Measurements from ENCODE around the gene SOX6. TPM values are rescaled to one million over a fixed set of nuclear protein-coding genes. Genes with fewer than 3 reads are reported as not detected.
"Not testable (repeated sequence)": the region's sequence is repeated elsewhere in the genome, so short reads cannot be mapped to it uniquely, and the experiment has no call there.

Gene SOX6
- total RNA-seq, 2 experiments from 2014 or later, result 0.13 TPM; not detected in 1

- no peaks in the 10 kb centered on the region for H3K9me3 ChIP-seq (ENCODE audit: low read length)
- no peaks in the 10 kb centered on the region for H3K36me3 ChIP-seq (ENCODE audit: insufficient read depth, low read length)
- BruUV-seq (replicated peaks), result no TSS peak
- H3K27ac ChIP-seq (ENCODE audit: low read depth, low read length, poor library complexity, severe bottlenecking), result no peak overlapping the region
- H3K4me1 ChIP-seq (ENCODE audit: insufficient read depth, low read length, poor library complexity, severe bottlenecking), result no peaks in the 10 kb centered on the region
- POLR2A ChIA-PET, result interaction anchor here (0.7 kb wide), 1 partner anchor 36 kb away, joined by 3 read pairs; no protein-coding TSS in a partner anchor
- H4K20me1 ChIP-seq (ENCODE audit: insufficient read depth, low read length), result no peaks in the 10 kb centered on the region
- H2AFZ ChIP-seq (ENCODE audit: low read length), result no peak overlapping the region
- H3K9me2 ChIP-seq (ENCODE audit: insufficient read depth, low read length), result no peaks in the 10 kb centered on the region
- CTCF ChIA-PET (ENCODE audit: unreplicated experiment), result interaction anchor here (1.1 kb wide), 1 partner anchor 9 kb away, joined by 3 read pairs; no protein-coding TSS in a partner anchor
- TF ChIP-seq EZH2phosphoT487 (IDR thresholded peaks at IDR 0.05; ENCODE audit: borderline replicate concordance, low read depth, low read length) (no peak), CTCF (conservative IDR thresholded peaks at IDR 0.05; ENCODE audit: low read length) (no peak)
- no peak for DNase-seq (ENCODE audit: low spot score)
- H3K4me2 ChIP-seq (ENCODE audit: low read length), result no peak overlapping the region
- intact Hi-C loops (cut with micrococcal nuclease; ENCODE audit: unreplicated experiment), result no loop called here
- H3K79me2 ChIP-seq (ENCODE audit: insufficient read depth, low read depth, low read length), result no peaks in the 10 kb centered on the region
- H3K4me3 ChIP-seq (ENCODE audit: low read depth, low read length, poor library complexity, severe bottlenecking), result no peak overlapping the region
These were observed 433.2 kb downstream of the SOX6 start for GRCh38 chr11:15923183-15923582.

GRCh38 chr11:15922745-15923144 is 433.6 kb downstream of the SOX6 start:
- CTCF ChIA-PET (ENCODE audit: unreplicated experiment), result interaction anchor here (1.1 kb wide), 1 partner anchor 8 kb away, joined by 3 read pairs; no protein-coding TSS in a partner anchor
- intact Hi-C loops (cut with micrococcal nuclease; ENCODE audit: unreplicated experiment), result not testable (repeated sequence)

GRCh38 chr11:15920856-15921629 is 435.3 kb downstream of the SOX6 start:
- BruUV-seq (replicated peaks), result no TSS peak
- POLR2A ChIA-PET, result no interaction called here
- TF ChIP-seq CTCF (conservative IDR thresholded peaks at IDR 0.05; ENCODE audit: low read length), result no peak
- no peaks in the 10 kb centered on the region for H3K36me3 ChIP-seq (ENCODE audit: insufficient read depth, low read length)
- H4K20me1 ChIP-seq (ENCODE audit: insufficient read depth, low read length), result no peaks in the 10 kb centered on the region
- intact Hi-C loops (cut with micrococcal nuclease; ENCODE audit: unreplicated experiment), result no loop called here
- no peak overlapping the region for H3K4me3 ChIP-seq (ENCODE audit: low read depth, low read length, poor library complexity, severe bottlenecking)
- no peak overlapping the region for H3K27ac ChIP-seq (ENCODE audit: low read depth, low read length, poor library complexity, severe bottlenecking)
- no peak for DNase-seq (ENCODE audit: low spot score)
- no peaks in the 10 kb centered on the region for H3K9me2 ChIP-seq (ENCODE audit: insufficient read depth, low read length)
- no peaks in the 10 kb centered on the region for H3K79me2 ChIP-seq (ENCODE audit: insufficient read depth, low read depth, low read length)
- no peak overlapping the region for H2AFZ ChIP-seq (ENCODE audit: low read length)
- H3K4me1 ChIP-seq (ENCODE audit: insufficient read depth, low read length, poor library complexity, severe bottlenecking), result no peaks in the 10 kb centered on the region
- H3K9me3 ChIP-seq (ENCODE audit: low read length), result no peaks in the 10 kb centered on the region
- H3K4me2 ChIP-seq (ENCODE audit: low read length), result no peak overlapping the region
- CTCF ChIA-PET (ENCODE audit: unreplicated experiment), result no interaction called here

More at GRCh38 chr11:15922745-15923144, 433.6 kb downstream of the SOX6 start:
- DNase-seq (ENCODE audit: low spot score); H3K4me1 ChIP-seq (ENCODE audit: insufficient read depth, low read length, poor library complexity, severe bottlenecking); H4K20me1 ChIP-seq (ENCODE audit: insufficient read depth, low read length); H3K9me3 ChIP-seq (ENCODE audit: low read length); H3K4me3 ChIP-seq (ENCODE audit: low read depth, low read length, poor library complexity, severe bottlenecking); H3K4me2 ChIP-seq (ENCODE audit: low read length); H2AFZ ChIP-seq (ENCODE audit: low read length); BruUV-seq (replicated peaks); H3K36me3 ChIP-seq (ENCODE audit: insufficient read depth, low read length); H3K79me2 ChIP-seq (ENCODE audit: insufficient read depth, low read depth, low read length); H3K27ac ChIP-seq (ENCODE audit: low read depth, low read length, poor library complexity, severe bottlenecking); H3K9me2 ChIP-seq (ENCODE audit: insufficient read depth, low read length): not testable (repeated sequence)
- POLR2A ChIA-PET, result interaction anchor here (0.7 kb wide), 1 partner anchor 36 kb away, joined by 3 read pairs; no protein-coding TSS in a partner anchor

Measured in OCI-LY7 (cell line).